ELF-1 (cell line): ENCODE data around the gene EPS15.
A peak's percentile ranks its signal among the peaks of the same experiment; 100 is the strongest.
"Not testable (repeated sequence)": the region's sequence is repeated elsewhere in the genome, so short reads cannot be mapped to it uniquely, and the experiment has no call there.

Experiments used
- DNase-seq: peaks from one replicate; pipeline ENCODE4 v3.0.0-alpha.2; 2016; ENCODE audit warnings: low read depth, low spot score

The EPS15 gene

GRCh38 chr1:51542158-51542953 is 23.3 kb upstream of the EPS15 start:
- DNase-seq, result no peak

GRCh38 chr1:51541313-51542050 is 22.4 kb upstream of the EPS15 start:
- DNase-seq, result no peak

GRCh38 chr1:51537568-51537967 is 18.5 kb upstream of the EPS15 start:
- DNase-seq, result no peak

GRCh38 chr1:51535006-51535592 is 16.0 kb upstream of the EPS15 start:
- DNase-seq, result peak; percentile 48

- no peak for DNase-seq
Measured at GRCh38 chr1:51534447-51534846, 15.4 kb upstream of the EPS15 start.

GRCh38 chr1:51532853-51533252 is 13.8 kb upstream of the EPS15 start:
- DNase-seq, result no peak

GRCh38 chr1:51530447-51530846 is 11.4 kb upstream of the EPS15 start:
- DNase-seq, result not testable (repeated sequence)

- no peak for DNase-seq
Measured at GRCh38 chr1:51527144-51527543, 8.1 kb upstream of the EPS15 start.

- DNase-seq, result no peak
Measured at GRCh38 chr1:51526248-51526647, 7.2 kb upstream of the EPS15 start.

- no peak for DNase-seq
Measured at GRCh38 chr1:51525295-51525694, 6.2 kb upstream of the EPS15 start.

- no peak for DNase-seq
Measured at GRCh38 chr1:51524817-51525216, 5.8 kb upstream of the EPS15 start.

GRCh38 chr1:51523931-51524330 is 4.9 kb upstream of the EPS15 start:
- no peak for DNase-seq

GRCh38 chr1:51520700-51521248 is 1.7 kb upstream of the EPS15 start:
- DNase-seq, result no peak

GRCh38 chr1:51519865-51520699 is 1.0 kb upstream of the EPS15 start:
- DNase-seq, result peak; percentile 4

- peak; percentile 58 for DNase-seq
Measured at GRCh38 chr1:51518586-51519047, 449 bp downstream of the EPS15 start.

GRCh38 chr1:51518033-51518585 is 957 bp downstream of the EPS15 start:
- DNase-seq, result peak; percentile 67

- DNase-seq, result no peak
Measured at GRCh38 chr1:51517361-51518032, 1.6 kb downstream of the EPS15 start.

- no peak for DNase-seq
Measured at GRCh38 chr1:51516649-51517158, 2.4 kb downstream of the EPS15 start.

- no peak for DNase-seq
Measured at GRCh38 chr1:51515982-51516648, 3.0 kb downstream of the EPS15 start.
